OCI-LY1 (cell line): ENCODE measurements around the gene TSPAN32.

Experiments
- EZH2 ChIP-seq: fragments of 200-600 bp; sonication (generic), shearing (Covaris generic); IDR thresholded peaks from 2 replicates; pipeline ENCODE4 v1.8.0; 2017; ENCODE audit warnings: borderline replicate concordance, mixed run types, mild to moderate bottlenecking, antibody characterized with exemption, low read length, moderate library complexity, mixed read lengths
- TF ChIP-seq, protein P1 (sequence below): fragments of 200-600 bp; sonication (generic), shearing (Covaris generic); IDR thresholded peaks from 2 replicates; pipeline ENCODE4 v1.5.1; 2017; ENCODE audit warnings: mild to moderate bottlenecking, antibody characterized with exemption, low read length, moderate library complexity, mixed read lengths

DNA sequence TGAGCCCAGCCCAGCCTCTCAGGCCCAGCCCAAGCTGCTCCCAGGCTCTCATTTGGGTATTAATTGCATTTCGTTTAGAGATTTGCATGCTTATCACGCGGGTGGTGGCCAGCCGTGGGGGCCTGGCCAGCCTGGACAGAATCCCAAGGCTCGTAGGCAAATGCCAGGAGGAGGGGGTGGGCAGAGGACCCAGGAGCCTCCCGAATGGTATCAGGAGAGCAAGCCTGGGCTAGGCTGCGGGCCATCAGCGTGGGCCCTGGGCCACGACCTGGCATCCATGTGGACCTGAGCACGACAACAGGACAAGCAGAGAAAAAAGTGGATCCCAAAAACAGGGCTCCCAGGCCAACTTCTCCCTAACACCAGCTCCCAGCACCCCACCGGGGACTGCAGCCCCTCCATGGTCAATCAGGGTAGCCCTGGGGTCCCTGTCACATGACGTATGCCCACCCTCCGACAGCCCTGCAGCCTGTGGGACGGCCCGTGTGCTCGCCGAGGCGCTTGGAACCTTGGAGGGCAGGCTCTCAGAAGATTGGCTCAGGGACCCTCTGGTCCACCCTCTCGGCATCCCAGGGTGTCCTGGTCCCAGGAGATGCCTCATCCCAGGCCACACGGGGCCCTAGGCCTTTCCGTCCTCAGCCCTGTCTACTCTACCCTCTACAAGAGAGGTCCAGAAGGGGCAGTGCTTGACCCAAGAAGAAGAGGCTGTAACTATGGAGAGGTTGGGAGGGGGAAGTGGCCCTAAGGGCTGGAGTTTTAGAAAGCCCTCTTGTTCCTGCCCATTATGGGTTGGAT lies 40.2 kb upstream of the TSPAN32 start:
- TF ChIP-seq, protein P1, sequence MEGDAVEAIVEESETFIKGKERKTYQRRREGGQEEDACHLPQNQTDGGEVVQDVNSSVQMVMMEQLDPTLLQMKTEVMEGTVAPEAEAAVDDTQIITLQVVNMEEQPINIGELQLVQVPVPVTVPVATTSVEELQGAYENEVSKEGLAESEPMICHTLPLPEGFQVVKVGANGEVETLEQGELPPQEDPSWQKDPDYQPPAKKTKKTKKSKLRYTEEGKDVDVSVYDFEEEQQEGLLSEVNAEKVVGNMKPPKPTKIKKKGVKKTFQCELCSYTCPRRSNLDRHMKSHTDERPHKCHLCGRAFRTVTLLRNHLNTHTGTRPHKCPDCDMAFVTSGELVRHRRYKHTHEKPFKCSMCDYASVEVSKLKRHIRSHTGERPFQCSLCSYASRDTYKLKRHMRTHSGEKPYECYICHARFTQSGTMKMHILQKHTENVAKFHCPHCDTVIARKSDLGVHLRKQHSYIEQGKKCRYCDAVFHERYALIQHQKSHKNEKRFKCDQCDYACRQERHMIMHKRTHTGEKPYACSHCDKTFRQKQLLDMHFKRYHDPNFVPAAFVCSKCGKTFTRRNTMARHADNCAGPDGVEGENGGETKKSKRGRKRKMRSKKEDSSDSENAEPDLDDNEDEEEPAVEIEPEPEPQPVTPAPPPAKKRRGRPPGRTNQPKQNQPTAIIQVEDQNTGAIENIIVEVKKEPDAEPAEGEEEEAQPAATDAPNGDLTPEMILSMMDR = no peak
- TF ChIP-seq EZH2 = no peak
